Measurements from ENCODE around the gene RADIL.

DNA sequence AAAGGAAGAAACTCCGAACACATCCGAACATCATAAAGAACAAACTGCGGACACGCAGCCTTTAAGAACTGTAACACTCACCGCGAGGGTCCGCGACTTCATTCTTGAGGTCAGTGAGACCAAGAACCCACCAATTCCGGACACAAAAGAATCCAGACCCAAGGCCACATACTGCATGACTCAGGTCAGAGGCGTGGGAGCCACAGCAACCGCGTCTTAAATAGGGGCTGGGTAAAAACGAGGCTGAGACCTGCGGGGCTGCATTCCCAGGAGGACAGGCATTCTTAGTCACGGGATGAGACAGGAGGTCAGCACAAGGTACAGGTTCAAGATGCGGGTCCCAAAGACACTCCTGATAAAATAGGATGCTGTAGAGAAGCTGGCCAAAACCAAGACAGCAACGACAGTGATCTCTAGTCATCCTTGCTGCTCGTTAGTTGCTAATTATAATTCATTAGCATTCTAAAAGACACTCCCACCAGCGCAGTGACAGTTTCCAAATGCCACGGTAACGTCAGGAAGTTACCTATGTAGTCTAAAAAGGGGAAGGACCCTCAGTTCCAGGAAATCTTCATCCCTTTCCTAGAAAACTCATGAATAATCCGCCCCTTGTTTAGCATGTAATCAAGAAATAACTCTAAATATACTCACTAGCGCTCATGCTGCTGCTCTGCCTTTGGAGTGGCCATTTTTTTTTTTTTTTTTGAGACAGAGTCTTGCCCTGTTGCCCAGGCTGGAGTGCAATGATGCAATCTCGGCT is 88.7 kb downstream of the RADIL start:
- TF ChIP-seq, protein P1, sequence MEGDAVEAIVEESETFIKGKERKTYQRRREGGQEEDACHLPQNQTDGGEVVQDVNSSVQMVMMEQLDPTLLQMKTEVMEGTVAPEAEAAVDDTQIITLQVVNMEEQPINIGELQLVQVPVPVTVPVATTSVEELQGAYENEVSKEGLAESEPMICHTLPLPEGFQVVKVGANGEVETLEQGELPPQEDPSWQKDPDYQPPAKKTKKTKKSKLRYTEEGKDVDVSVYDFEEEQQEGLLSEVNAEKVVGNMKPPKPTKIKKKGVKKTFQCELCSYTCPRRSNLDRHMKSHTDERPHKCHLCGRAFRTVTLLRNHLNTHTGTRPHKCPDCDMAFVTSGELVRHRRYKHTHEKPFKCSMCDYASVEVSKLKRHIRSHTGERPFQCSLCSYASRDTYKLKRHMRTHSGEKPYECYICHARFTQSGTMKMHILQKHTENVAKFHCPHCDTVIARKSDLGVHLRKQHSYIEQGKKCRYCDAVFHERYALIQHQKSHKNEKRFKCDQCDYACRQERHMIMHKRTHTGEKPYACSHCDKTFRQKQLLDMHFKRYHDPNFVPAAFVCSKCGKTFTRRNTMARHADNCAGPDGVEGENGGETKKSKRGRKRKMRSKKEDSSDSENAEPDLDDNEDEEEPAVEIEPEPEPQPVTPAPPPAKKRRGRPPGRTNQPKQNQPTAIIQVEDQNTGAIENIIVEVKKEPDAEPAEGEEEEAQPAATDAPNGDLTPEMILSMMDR (IDR thresholded peaks at IDR 0.05): no peak
- TF ChIP-seq ZFX (IDR thresholded peaks at IDR 0.05; ENCODE audit: borderline replicate concordance): no peak

Data from 22Rv1 (cell line).